ENCODE data around the gene PARP12.

Gene PARP12

DNA sequence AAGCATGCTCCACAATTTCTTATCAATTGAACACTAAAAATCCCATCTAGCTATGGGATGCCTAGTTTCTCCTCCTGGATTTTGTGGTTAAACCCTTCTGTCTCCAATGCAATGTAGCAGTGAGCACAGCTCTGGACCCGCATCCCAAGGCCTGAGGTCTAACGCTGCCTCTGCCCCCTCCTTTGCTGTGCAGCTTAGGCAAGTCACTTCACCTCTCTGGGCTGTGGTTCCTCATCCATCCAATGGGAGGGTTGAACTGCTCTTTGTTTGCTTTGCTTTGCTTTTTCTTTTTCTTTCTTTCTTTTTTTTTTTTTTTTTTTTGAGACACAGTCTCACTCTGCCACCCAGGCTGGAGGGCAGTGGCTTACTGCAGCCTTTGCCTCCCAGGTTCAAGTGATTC is 69.2 kb downstream of the PARP12 start:
- in situ Hi-C loops (cut with MboI; ENCODE audit: low sequenced_read_pairs) = no loop called here

DNA sequence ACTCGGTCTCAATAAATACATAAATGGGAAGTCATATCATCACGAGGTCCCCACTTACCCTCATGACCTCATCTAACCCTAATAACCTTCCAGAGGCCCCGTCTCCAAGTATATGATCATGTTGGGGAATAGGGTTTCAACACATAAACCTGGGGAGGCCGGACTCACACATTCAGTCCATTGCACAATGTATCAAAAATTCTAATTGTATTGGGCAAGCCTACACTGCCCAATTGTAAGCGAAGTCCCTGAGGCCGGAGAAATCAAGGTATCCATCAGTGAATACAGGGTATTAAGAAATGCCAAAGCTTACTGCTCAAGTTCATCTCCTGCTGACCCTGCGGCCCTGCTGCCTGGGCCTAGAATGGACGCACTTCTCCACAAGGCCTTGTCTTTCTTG is 69.6 kb downstream of the PARP12 start:
- in situ Hi-C loops (cut with MboI; ENCODE audit: low sequenced_read_pairs) = no loop called here

DNA sequence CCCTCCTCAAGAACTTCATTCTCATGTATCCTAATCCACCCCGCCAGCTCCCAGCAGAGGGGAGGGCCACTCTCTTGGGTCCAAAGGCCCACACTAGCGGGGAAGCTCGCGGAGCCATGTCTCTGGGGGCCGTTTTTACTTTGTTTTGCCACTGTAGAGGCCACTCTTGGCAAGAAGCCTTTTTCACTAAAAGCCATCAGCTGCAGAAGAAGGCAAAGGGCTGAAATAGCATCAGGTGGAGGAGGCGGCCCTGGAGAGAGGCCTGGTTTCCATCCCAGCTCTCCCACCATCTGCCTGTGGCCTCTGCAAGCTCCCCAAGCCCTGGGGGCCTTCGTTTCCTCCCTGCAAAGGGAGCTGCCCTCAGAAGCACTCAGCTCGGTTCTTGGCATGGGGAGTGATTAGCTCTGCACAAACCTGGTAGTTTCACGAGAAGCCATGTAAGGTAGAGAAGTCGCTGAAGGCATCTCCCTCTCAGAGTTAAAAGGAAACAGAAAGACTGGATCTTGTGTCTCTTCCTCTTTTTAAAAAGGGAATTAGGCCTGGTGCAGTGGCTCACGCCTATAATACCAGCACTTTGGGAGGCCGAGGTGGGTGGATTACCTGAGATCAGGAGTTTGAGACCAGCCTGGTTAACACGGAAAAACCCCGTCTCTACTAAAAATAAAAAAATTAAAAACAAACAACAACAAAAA is 70.3 kb downstream of the PARP12 start:
- in situ Hi-C loops (cut with MboI; ENCODE audit: low sequenced_read_pairs) = no loop called here

DNA sequence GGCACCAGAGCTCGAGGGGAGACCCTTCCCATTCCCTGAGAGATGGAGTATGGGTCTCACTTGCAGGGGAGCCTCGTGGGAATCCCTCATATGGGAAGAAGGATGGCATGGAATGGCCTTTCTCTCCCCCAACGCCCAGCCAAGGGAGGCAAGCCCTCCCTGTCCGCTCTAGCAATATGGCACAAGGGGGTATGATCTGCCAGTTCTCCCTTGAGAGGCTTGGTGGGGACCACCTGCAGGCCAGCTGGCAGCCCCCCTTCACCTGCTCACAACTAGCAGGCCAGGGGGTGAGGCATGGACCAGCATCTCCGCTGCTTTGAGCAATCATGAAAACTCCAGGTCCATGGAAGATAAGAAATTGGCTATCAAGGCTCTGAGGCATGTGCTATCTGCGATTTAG is 70.8 kb downstream of the PARP12 start:
- in situ Hi-C loops (cut with MboI; ENCODE audit: low sequenced_read_pairs) = no loop called here

DNA sequence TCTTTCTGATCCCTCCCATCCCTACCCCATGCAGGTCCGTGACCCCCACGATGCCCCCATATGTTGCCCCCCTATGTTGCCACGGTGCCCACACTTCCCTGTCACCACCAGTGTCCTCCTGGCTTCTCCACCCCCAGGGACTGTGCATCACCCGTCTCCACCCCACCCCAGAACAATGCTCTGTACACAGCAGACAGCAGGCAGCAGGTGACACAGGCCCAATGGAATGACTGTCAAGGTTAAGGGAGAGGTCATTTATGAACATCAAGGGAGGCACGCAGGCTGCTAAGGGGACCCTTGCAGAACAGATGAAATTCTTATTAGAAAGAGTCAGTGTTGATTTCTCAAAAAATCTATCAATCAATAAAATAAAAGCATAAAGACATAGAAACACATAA is 71.5 kb downstream of the PARP12 start:
- in situ Hi-C loops (cut with MboI; ENCODE audit: low sequenced_read_pairs) = no loop called here

DNA sequence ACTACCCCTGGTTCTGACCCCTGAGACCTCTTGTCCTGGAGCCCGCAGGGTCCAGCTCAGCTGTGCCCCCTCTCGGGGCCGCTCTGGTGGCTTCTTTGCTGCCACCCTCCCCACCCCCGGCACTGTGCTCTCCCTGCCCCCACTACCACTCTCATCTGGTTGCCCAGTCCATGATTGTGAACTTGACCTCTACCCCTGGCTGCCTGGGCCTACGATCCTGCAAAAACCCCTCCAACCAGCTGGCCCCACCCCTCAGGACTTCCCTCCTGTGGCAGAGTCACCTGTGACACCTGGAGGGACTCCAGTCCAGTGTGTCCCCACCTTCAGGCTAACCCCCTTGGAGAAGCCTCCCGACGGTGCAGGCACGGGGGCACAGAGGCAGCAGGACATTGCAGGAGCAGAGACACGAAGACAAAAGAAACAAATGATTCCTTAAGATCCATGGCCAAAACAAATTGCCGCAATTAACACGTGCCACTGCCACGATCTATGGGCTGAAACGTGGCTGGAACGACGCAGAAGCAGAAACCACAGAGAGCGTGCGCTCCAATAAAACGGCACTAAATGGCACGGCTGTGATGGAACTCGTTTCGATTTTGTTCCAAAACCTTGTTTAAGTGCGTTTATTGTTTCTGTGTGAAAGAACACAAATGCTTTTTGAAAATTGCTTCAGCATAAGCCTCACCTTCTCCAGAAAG is 72.0 kb downstream of the PARP12 start:
- in situ Hi-C loops (cut with MboI; ENCODE audit: low sequenced_read_pairs) = no loop called here

DNA sequence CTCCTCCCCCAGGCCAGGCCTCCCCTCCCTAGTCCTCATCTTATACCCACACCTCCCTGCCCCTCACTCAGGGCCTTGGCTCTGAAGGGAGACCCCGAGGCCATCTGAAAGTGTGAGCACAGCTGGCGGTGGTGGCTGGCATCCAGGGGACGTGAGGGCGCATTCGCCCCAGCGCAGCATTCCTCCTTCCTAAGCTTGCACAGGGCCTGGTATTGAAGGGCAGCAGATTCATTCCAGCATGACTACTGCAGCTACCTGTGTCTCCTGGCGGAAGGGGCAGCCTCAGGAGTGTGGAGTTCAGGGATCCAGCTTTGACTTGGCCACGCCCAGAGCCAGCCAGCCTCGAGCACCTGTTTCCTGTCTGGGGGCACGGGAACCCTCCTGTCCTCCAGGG is 72.6 kb downstream of the PARP12 start:
- in situ Hi-C loops (cut with MboI; ENCODE audit: low sequenced_read_pairs) = no loop called here

DNA sequence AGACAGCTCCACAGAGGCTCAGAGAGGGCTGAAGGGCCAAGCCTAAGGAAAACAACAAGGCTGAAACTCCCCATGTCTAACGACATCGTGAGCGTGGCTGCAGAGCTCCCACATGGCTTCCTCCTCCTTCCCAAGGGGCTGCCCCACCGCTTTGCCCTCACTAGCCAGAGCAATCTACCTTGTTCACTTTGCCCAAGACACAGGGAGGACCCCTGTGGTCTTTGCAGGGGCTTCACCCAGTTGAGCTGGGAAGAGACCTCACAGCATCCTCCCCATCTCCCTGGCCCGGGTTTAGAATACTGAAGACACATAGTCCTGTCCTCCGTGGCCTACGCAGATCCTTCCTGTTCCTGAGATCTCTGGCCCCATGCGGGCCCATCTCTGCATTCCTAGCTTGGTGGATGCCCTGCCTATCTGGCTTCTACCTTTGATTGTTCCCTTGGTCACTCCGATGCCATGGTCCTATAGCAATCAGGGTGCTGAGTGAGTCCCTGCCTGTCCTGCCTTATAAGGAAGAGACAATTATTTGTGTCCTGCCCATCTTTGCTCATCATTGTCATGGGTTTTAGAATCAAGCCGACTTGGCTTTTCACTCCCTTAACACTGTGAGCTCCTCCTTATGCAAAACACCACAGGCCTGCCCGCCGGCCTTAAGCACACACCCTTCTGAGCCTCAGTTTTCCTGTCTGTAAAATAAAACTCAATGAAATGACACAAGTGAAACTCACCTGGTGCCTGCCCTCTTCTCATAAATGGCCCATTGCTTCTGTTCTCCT is 73.2 kb downstream of the PARP12 start:
- in situ Hi-C loops (cut with MboI; ENCODE audit: low sequenced_read_pairs) = no loop called here

DNA sequence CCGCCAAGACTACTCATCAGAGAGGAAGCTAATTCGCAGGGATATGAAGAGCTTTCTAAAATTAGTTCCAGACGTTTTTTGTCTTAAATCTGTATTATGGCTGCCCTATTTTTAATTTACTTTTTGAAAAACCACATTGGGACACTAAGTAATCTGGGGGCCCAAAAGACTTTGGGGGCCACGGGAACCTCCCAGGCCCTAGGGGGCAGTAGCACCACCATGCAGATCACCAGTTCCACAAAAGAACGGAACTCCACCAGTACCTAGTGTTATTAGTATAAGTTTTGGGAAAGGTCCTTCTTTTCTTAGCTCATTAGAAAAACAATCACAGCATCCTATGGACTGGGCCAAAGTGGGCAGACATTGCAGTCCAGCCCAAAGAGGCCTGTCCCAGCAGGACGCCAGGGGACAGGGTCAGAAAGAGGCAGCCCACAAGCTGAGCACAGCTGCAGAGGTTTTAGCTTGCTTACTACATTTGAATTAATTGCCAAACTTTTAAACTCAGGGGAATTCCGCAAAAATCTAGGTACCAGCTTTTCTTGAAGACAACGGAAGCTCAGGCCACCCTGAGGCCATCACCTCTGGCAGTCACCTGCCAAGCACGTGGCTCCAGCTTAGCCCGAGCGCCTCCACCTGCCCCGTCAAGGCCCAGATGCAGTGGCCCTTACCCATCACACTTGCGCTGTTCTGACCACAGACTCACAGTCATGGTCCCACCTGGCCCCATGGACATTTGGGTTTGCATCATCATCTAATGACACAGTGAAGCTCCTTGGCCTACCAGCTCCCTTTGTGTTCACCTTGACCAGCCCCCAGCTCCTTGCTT is 74.8 kb downstream of the PARP12 start:
- in situ Hi-C loops (cut with MboI; ENCODE audit: low sequenced_read_pairs) = no loop called here

DNA sequence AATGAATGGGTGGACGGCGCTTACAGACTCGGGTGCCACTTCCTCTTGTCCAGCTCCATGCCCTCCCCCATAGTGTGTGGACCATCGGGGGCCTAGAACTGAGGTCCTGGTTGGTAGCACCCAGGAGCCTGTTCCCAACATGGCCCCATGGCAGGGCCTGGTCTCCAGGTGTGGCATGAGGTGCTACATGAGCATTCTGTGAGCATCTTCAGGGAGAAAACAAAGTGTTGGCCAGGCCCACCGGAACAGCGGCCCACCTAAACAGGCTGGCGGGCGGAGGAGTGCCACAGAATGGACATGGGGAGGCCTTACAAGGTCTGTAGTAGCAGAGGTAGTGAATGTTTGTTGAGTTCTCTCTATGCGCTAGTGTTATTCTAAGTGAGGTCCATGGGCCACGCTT is 76.9 kb downstream of the PARP12 start:
- in situ Hi-C loops (cut with MboI; ENCODE audit: low sequenced_read_pairs) = no loop called here

DNA sequence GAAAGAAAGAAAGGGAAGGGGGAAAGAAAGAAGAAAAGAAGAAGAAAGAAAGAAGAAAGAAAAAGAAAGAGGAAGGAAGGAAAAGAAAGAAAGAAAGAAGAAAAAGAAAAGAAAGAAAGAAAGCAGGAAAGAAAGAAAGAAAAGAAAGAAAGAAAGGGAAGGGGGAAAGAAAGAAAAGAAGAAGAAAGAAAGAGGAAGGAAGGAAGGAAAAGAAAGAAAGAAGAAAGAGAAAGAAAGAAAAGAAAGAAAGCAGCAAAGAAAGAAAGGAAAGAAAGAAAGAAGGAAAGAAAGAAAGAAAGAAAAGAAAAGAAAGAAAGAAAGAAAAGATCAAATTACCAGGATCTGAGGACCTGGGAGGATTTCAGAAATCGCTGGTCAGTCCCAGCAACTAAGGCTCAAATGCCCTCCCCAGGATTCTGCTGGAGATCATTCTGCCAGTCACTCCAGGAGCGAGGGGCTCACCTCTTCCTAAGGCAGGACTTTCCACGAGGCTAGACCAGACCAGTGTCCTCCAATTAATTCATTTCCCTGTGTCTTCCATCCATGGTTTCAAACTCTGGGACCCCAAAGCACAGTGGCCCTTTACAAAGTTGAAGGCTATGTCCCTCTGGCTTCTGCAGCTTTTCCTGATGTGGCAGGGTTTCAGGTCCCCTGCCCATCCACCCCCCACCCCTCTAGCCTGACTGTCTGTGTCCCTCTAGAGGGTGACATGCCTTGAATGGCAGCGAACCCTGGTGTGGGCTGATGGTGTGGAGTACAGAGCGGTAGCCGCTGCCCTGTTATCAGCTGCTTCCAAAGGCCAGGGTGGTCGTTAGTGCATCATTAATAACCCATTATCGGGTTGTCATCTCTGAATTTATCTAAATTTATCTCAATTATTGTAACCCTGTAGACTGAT is 77.9 kb downstream of the PARP12 start:
- in situ Hi-C loops (cut with MboI; ENCODE audit: low sequenced_read_pairs) = no loop called here

DNA sequence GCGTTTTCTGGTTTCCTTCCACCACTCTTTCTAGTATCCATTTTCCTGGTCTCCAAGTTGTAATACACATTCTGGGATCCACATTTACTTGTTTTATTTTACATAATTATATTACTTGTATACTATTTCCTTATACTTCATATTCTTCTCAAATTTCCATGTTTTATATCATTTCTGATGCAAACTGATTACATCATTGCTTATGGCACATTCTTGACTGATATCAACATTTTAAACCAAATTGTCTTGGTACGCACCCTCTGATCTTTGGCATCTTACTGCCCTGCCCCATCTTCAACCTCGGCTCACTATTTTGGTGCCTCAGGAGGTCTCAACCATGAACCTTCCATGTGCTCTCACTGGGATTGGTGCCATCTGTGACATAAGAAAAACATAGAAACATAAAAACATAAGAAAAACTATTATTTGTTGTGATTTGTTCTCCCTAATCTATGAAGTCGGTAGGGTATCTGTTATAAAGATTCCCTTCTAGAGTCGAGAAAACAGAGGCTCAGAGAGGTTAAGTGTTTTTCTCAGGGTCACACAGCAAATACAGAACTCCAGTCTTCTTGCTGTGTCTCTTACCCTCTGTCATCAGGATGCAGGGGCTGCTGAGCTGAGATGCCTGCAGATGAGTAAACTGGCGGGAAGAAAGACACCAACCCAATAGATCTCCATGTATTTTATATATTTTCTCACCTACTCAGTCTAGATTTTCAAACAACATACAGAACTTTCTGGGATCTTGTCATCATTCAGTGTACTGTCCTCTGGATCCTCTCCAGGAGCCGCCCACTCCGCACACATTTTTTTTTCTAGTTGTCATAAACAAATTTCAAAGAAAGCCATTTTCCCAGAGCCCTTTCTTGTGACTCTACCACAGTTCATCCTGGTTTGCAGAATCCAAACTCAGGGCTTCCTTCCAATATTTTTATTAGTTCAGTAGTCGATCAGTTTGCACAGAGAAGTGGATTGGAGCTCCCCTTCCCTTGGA is 79.5 kb downstream of the PARP12 start:
- in situ Hi-C loops (cut with MboI; ENCODE audit: low sequenced_read_pairs) = no loop called here

DNA sequence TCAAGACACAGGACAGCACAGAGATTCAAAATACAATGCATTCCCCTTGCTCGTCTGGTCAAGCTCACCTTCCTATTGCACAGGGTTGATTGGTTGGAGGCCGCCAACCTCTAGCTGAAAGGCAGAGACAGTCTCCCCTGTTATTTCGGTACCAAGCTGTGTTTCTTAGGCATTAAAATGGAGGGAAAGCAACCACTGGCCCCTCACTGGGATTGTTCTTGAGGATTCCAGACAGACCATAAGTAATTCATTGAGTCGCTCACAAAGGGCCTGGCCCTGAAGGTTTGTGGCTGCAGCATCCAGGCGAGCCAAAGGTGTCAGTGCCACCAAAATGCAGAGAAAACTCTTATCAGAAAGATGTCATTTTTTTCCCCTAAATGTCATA is 81.2 kb downstream of the PARP12 start:
- in situ Hi-C loops (cut with MboI; ENCODE audit: low sequenced_read_pairs) = no loop called here

DNA sequence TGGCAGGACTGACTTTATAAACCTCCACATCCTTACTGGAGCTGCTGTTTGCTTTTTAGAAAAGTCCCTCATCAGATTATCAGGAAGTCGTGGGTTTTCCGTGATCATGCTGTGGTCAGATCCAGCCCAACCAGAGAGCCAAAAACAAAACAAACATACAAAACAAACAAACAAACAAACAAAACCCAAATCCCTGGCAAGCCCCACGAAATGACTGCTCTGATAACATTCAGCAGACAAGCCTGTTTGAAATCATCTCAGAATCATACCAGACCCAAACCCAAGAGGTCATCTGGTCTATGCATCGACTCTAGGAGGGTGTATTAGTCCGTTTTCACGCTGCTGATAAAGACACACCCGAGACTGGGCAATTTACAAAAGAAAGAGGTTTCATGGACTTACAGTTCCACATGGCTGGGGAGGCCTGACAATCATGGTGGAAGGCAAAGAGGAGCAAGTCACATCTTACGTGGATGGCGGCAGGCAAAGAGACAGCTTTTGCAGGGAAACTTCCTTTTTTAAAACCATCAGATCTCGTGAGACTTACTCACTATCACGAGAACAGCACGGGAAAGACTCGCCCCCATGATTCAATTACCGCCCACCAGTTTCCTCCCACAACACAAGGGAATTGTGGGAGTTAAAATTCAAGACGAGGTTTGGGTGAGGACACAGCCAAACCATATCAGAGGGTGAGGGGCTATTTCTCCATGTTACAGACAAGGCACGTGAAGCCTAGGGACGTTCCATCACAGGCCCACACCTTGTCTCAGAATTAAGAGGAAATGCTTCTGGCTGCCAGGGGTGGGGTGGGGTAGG is 85.7 kb downstream of the PARP12 start:
- in situ Hi-C loops (cut with MboI; ENCODE audit: low sequenced_read_pairs) = no loop called here

DNA sequence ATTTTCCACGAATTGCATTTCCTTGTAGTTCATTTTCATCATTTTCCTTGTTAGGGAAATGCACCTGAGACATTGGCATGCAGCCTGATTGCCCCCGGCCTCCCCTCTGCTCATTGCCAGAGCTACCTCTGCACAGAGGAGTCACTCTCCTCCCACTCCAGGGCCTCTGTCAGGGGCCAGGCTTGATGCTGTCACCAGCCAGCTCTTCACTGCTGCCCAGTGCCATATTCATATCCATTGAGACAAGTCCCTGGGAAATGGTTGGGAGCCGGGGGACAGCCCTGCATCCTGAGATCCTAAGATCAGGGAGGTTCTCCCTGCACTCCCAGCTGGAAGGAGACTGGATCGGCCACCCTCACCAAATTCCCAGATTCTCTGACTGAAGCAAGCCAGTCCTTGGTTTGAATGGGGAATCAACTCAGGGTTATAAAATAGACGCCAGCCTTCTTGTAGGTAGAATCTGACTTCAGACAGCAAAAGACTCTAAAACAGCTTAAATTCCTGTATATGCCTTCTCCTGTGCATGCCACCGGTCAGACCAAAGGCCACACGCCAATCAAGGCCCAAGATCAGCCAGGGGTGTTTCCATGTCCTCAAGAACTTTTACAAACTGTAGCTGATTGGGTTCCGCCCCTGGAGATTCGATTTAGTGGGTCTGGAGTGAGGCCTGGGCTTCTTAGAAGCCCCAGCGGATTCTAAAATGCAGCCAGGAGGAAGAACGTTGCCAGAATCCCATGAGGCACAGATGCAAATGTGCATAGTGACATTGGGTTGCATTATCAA is 86.5 kb downstream of the PARP12 start:
- in situ Hi-C loops (cut with MboI; ENCODE audit: low sequenced_read_pairs) = no loop called here

DNA sequence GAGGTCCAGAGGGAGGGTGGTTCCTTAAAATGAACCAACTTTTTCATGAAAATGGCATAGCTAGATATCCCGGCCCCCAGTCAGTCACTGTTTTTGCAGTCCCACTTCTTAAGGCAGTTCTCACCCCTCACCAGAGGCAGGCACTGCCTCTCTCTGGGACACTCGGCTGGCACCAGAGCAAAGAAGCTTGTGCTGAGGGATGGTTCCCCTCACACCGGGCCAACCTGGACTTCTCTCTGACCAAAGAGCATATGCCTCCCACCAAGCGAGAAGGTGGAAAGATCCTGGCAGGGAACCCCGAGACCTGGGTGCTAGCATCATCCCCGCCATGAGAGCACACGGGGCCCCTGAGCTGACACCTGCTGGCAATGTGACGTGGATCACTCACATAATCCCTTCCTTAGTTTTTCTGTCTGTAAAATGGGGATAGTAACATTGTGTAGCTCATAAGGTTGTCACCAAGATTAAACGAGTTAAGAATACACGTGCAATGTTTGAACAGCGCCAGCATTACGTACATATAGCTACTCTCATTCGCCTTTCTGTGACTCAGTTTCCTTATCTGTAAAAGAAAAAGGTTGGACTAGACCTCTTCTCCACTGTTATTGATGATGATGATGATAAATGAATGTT is 88.5 kb downstream of the PARP12 start:
- in situ Hi-C loops (cut with MboI; ENCODE audit: low sequenced_read_pairs) = no loop called here

All from hTERT RPE-1 (cell line).